GM13977 (cell line): ENCODE measurements around the gene CCDC191.

Experiments used
- DNase-seq: peaks from one replicate; pipeline ENCODE4 v3.0.0; 2012; ENCODE audit warnings: low spot score
- CTCF ChIP-seq: IDR thresholded peaks from 2 replicates; pipeline ENCODE4 v1.5.1; 2012; ENCODE audit warnings: mild to moderate bottlenecking, control low read depth; ENCODE audit not compliant: insufficient read depth; ENCODE audit errors: extremely low read depth, missing control alignments
- in situ Hi-C: fragments of 300-500 bp; cut with MboI; formaldehyde crosslinking; loops from one replicate; pipeline ENCODE4 v1.12.0; 2022; ENCODE audit warnings: low sequenced_read_pairs, low pct_unique_long_range_greater_than_20kb, mixed read lengths, inconsistent platforms; ENCODE audit not compliant: unreplicated experiment

Gene CCDC191

GRCh38 chr3:113946831-113947230, 109.5 kb downstream of the CCDC191 start:
- TF ChIP-seq CTCF, result no peak
- no peak for DNase-seq
- in situ Hi-C loops, result no loop called here

- DNase-seq, result no peak
- in situ Hi-C loops, result no loop called here
- no peak for TF ChIP-seq CTCF
Measured at GRCh38 chr3:113927556-113927955, 128.8 kb downstream of the CCDC191 start.

GRCh38 chr3:113914646-113915045, 141.7 kb downstream of the CCDC191 start:
- DNase-seq, result no peak
- in situ Hi-C loops, result loop anchor here (10.0 kb wide), 1 partner anchor 180 kb away; no protein-coding TSS in a partner anchor
- no peak for TF ChIP-seq CTCF
